AG10803 (cell line): ENCODE results near the gene TACR3.
"Not testable (repeated sequence)": the region's sequence is repeated elsewhere in the genome, so short reads cannot be mapped to it uniquely, and the experiment has no call there.

Experiments
- DNase-seq: peaks from one replicate; pipeline ENCODE4 v3.0.0; 2010; ENCODE audit warnings: low read depth
- H3K4me3 ChIP-seq: 2 replicates; pipeline ENCODE4 v1.5.1; 2011; ENCODE audit warnings: mild to moderate bottlenecking, low read length, control low read depth
- CTCF ChIP-seq: conservative IDR thresholded peaks from 2 replicates; pipeline ENCODE4 v1.5.1; 2011; ENCODE audit warnings: mild to moderate bottlenecking, low read length, control low read depth, inconsistent platforms

Gene TACR3

GRCh38 chr4:103719830-103720207 is at the start of gene TACR3:
Gene TACR3, minus strand, starts transcription at chr4:103719985. Its CDS starts 310 bp downstream, at chr4:103719675.
- no peak within 1 kb of the TSS for H3K4me3 ChIP-seq
- TF ChIP-seq CTCF, result no peak
- no peak for DNase-seq

GRCh38 chr4:103757631-103758030 is 37.8 kb upstream of the TACR3 start:
- no peak for TF ChIP-seq CTCF
- no peak for DNase-seq
- no peak overlapping the region for H3K4me3 ChIP-seq

- no peak for TF ChIP-seq CTCF
- no peak for DNase-seq
- no peak overlapping the region for H3K4me3 ChIP-seq
Measured at GRCh38 chr4:103756741-103757140, 37.0 kb upstream of the TACR3 start.

- no peak for TF ChIP-seq CTCF
- DNase-seq, result no peak
- no peak overlapping the region for H3K4me3 ChIP-seq
Measured at GRCh38 chr4:103754844-103755243, 35.1 kb upstream of the TACR3 start.

- no peak for TF ChIP-seq CTCF
- no peak overlapping the region for H3K4me3 ChIP-seq
- DNase-seq, result no peak
Measured at GRCh38 chr4:103753868-103754653, 34.3 kb upstream of the TACR3 start.

GRCh38 chr4:103723150-103723549 is 3.4 kb upstream of the TACR3 start:
- H3K4me3 ChIP-seq, DNase-seq: not testable (repeated sequence)

- TF ChIP-seq CTCF, result no peak
- no peak for DNase-seq
- H3K4me3 ChIP-seq, result no peak overlapping the region
Measured at GRCh38 chr4:103721251-103721650, 1.5 kb upstream of the TACR3 start.
